ENCODE data around the gene LRMDA.
"Not testable (repeated sequence)": the region's sequence is repeated elsewhere in the genome, so short reads cannot be mapped to it uniquely, and the experiment has no call there.

Gene LRMDA

DNA sequence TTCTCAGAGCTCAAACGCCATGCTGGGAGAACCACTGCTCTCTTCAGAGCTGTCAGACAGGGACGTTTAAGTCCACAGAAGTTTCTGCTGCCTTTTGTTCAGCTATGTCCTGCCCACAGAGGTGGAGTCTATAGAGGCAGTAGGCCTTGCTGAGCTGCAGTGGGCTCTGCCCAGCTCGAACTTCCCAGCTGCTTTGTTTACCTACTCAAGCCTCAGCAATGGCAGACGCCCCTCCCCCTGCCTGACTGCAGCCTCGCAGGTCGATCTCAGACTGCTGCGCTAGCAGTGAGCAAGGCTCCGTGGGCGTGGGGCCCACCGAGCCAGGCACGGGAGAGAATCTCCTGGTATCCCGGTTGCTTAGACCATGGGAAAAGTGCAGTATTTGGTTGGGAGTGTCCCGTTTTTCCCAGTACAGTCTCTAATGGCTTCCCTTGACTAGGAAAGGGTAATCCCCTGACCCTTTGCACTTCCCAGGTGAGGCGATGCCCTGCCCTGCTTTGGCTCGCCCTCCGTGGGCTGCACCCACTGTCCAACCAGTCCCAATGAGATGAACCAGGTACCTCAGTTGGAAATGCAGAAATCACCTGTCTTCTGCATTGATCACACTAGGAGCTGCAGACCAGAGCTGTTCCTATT lies 89.9 kb downstream of the LRMDA start:
- not testable (repeated sequence) for H3K36me3 Mint-ChIP-seq (ENCODE audit: low read depth); H3K4me3 Mint-ChIP-seq; H3K4me1 Mint-ChIP-seq (ENCODE audit: low read depth); H3K9me3 Mint-ChIP-seq; H3K27ac Mint-ChIP-seq
- peaks cover 12% of the 10 kb centered on the region for H3K27me3 Mint-ChIP-seq (ENCODE audit: low read depth)

DNA sequence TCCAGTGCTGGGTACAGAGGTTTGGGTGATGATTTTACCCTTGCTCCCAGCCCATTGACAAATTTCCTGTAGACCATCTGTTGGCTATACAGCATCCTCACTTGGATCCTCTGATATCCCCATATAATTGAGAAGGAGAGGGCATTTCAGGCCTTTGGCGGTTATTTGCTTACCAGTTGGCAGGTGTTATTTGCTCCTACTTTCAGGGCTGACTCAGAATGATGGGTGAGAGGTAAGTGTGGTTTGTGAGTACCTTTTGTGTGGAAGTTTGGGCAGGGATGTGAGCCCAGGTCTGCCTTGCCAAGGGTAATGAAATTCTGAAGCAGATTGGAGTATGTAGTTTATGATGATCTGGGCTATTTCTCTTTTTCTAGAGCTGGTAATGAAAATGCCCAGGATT lies 93.6 kb downstream of the LRMDA start:
- Mint-ChIP-seq H3K36me3 (ENCODE audit: low read depth) (no peaks in the 10 kb centered on the region), H3K9me3 (no peaks in the 10 kb centered on the region), H3K4me1 (ENCODE audit: low read depth) (no peaks in the 10 kb centered on the region), H3K27me3 (ENCODE audit: low read depth) (peaks cover 2% of the 10 kb centered on the region), H3K4me3 (no peak overlapping the region), H3K27ac (no peak overlapping the region)

- no peaks in the 10 kb centered on the region for H3K4me1 Mint-ChIP-seq (ENCODE audit: low read depth)
- no peak overlapping the region for H3K4me3 Mint-ChIP-seq
- H3K27ac Mint-ChIP-seq = no peak overlapping the region
- H3K36me3 Mint-ChIP-seq (ENCODE audit: low read depth) = no peaks in the 10 kb centered on the region
- no peaks in the 10 kb centered on the region for H3K9me3 Mint-ChIP-seq
- no peaks in the 10 kb centered on the region for H3K27me3 Mint-ChIP-seq (ENCODE audit: low read depth)
Measured at GRCh38 chr10:75525646-75526045, 94.2 kb downstream of the LRMDA start.

DNA sequence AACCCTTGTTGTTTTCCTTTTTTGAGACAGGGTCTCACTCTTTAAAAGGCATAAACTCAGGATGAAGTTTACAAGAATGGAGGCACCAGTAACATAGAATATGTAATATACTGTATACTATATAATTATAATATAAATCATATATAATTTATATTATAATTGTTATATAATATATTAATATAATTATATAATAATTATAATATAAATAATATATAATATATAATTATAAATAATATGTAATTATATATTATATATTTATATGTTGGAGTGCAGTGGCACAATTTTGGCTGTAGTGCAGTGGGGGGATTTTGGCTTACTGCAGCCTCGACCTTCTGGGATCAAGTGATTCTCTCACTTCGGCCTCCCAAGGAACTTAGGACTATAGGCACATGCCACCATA lies 96.1 kb downstream of the LRMDA start:
- Mint-ChIP-seq H3K27ac (no peak overlapping the region), H3K4me3 (no peak overlapping the region), H3K4me1 (ENCODE audit: low read depth) (no peaks in the 10 kb centered on the region), H3K36me3 (ENCODE audit: low read depth) (no peaks in the 10 kb centered on the region), H3K27me3 (ENCODE audit: low read depth) (no peaks in the 10 kb centered on the region), H3K9me3 (no peaks in the 10 kb centered on the region)

DNA sequence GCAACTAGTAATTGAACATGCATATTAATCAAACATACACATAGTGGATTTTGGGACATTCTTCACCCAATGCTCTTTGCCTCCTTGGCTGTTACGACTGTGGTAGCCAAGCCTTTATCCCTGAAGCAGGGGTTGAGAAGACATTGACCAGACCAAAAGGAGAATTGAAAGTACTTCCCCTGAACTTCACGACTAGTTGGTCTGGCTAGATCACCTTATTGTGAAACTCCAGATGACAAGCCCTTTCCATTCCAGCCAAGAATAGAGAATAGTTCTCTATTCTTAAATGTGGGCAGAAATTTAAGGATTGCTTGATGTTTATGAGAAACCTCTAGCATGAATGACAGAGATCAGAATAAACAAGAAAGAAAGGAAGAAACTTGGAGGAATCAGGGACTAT lies 97.0 kb downstream of the LRMDA start:
- H3K4me1 Mint-ChIP-seq (ENCODE audit: low read depth) = no peaks in the 10 kb centered on the region
- H3K27ac Mint-ChIP-seq = no peak overlapping the region
- no peak overlapping the region for H3K4me3 Mint-ChIP-seq
- no peaks in the 10 kb centered on the region for H3K27me3 Mint-ChIP-seq (ENCODE audit: low read depth)
- H3K36me3 Mint-ChIP-seq (ENCODE audit: low read depth) = no peaks in the 10 kb centered on the region
- H3K9me3 Mint-ChIP-seq = no peaks in the 10 kb centered on the region

DNA sequence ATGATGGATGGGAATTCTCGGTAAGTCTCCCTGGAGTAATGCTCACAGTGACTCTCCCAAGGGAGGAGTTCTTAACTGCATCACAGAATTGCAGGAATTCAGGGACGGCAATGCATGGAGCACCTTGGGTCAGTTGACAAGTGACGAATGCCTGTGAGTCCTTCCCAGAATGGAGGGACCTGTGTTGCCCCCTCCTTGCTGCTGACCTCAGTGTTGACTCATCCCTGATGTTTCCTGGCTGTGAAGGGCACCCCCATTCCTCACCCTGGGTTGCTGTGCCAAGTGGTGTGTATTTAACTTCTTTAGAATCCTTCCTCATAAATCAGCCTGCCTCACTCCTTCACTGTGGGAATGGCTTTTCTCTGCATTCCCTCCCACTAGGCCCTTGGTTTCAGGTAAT lies 98.9 kb downstream of the LRMDA start:
- H3K27me3 Mint-ChIP-seq (ENCODE audit: low read depth) = no peaks in the 10 kb centered on the region
- H3K4me3 Mint-ChIP-seq = no peak overlapping the region
- no peak overlapping the region for H3K27ac Mint-ChIP-seq
- no peaks in the 10 kb centered on the region for H3K9me3 Mint-ChIP-seq
- no peaks in the 10 kb centered on the region for H3K36me3 Mint-ChIP-seq (ENCODE audit: low read depth)
- no peaks in the 10 kb centered on the region for H3K4me1 Mint-ChIP-seq (ENCODE audit: low read depth)

- peaks cover 3% of the 10 kb centered on the region for H3K27me3 Mint-ChIP-seq (ENCODE audit: low read depth)
- H3K4me1 Mint-ChIP-seq (ENCODE audit: low read depth) = no peaks in the 10 kb centered on the region
- H3K4me3 Mint-ChIP-seq = no peak overlapping the region
- H3K36me3 Mint-ChIP-seq (ENCODE audit: low read depth) = no peaks in the 10 kb centered on the region
- H3K9me3 Mint-ChIP-seq = no peaks in the 10 kb centered on the region
- H3K27ac Mint-ChIP-seq = no peak overlapping the region
Measured at GRCh38 chr10:75531571-75532031, 100.2 kb downstream of the LRMDA start.

DNA sequence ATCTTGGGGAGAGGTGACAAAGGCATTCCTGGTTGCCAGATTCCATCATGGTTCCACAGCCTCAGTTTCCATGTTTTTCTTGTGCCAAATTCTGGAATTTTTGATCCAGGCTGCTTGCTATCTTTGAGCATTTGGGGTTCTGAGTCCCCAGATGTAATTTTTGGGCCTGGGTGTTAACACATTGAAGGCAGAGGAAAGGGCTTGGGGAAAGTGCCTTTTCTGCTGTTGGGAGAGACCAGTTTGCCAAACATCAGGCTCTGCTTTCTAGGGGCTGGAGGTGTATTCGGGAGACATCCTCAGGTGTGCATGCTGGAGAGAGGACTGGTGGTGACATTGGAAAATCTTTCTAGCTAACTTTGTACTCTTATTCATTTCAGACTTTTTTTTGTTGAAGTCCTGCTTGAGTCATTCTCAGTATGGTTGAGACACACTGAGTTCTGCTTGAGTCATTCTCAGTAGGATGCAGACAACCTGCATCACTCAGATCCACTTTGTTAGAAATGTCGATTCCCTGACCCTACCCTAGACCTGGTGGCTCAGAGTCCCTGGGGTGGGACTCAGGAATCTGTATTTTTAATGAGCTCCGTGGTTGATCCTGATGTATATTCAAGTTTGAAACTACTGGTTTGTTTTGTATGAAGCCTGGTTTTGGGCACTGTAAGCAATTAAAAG lies 101.0 kb downstream of the LRMDA start:
- Mint-ChIP-seq H3K27me3 (ENCODE audit: low read depth) (peaks cover 3% of the 10 kb centered on the region), H3K4me3 (no peak overlapping the region), H3K9me3 (no peaks in the 10 kb centered on the region), H3K36me3 (ENCODE audit: low read depth) (no peaks in the 10 kb centered on the region), H3K4me1 (ENCODE audit: low read depth) (no peaks in the 10 kb centered on the region), H3K27ac (no peak overlapping the region)

- Mint-ChIP-seq H3K27me3 (ENCODE audit: low read depth) (peaks cover 3% of the 10 kb centered on the region), H3K4me1 (ENCODE audit: low read depth) (no peaks in the 10 kb centered on the region), H3K4me3 (no peak overlapping the region), H3K9me3 (no peaks in the 10 kb centered on the region), H3K27ac (no peak overlapping the region), H3K36me3 (ENCODE audit: low read depth) (no peaks in the 10 kb centered on the region)
Measured at GRCh38 chr10:75538144-75538543, 106.7 kb downstream of the LRMDA start.

- Mint-ChIP-seq H3K4me1 (ENCODE audit: low read depth) (no peaks in the 10 kb centered on the region), H3K4me3 (no peak overlapping the region), H3K27ac (no peak overlapping the region), H3K36me3 (ENCODE audit: low read depth) (no peaks in the 10 kb centered on the region), H3K9me3 (no peaks in the 10 kb centered on the region), H3K27me3 (ENCODE audit: low read depth) (peaks cover 3% of the 10 kb centered on the region)
Measured at GRCh38 chr10:75538765-75539164, 107.3 kb downstream of the LRMDA start.

DNA sequence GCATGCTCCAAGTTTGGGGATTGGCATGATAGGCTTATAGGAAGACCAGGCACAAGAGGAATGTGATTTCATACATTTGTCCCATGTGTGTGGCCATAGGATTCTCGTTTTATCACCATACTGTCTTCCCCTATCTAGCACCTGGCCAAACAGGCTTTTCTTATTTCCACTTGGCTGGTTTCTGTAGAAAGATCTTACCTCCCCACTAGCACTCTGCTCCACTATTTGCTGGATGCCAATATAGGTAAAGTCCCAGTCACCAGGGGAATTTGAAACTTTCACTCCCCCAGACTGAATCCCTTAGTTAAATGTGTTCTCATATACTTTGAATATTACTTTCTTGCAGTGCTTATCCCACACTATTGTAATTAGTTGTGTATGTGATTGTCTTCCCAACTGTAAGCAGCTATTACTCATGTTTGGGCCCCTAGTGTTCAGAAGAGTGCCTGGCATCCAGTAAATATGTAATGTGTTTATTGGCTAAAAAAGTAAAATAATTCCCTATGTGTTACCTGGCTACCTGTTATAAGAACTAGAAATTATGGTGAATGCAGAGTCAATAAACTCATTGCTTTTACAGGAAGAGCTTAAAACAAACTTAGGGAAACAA lies 109.0 kb downstream of the LRMDA start:
- Mint-ChIP-seq H3K4me3 (no peak overlapping the region), H3K36me3 (ENCODE audit: low read depth) (no peaks in the 10 kb centered on the region), H3K9me3 (no peaks in the 10 kb centered on the region), H3K4me1 (ENCODE audit: low read depth) (no peaks in the 10 kb centered on the region), H3K27ac (no peak overlapping the region), H3K27me3 (ENCODE audit: low read depth) (peaks cover 3% of the 10 kb centered on the region)

DNA sequence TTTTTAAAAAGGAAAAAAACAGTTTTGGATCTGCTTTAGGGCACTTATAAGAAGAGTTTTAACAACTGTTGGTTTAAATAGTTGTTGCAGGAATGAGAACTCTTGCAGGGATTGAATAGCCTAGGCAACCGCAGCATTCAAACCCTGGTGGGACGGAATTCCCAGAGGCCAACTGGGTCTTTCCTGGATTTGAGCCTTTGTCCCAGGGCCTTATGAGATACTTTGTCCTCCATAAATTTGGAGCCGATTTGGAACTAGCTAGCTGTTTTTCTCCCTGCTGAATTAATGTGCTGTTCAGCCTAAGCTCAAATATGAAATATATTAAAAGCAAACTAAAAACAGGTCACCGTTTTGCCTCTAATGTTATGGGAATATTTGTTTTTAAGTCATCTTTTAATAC lies 109.6 kb downstream of the LRMDA start:
- peaks cover 2% of the 10 kb centered on the region for H3K27me3 Mint-ChIP-seq (ENCODE audit: low read depth)
- H3K4me1 Mint-ChIP-seq (ENCODE audit: low read depth) = no peaks in the 10 kb centered on the region
- no peaks in the 10 kb centered on the region for H3K36me3 Mint-ChIP-seq (ENCODE audit: low read depth)
- H3K4me3 Mint-ChIP-seq = no peak overlapping the region
- H3K27ac Mint-ChIP-seq = no peak overlapping the region
- H3K9me3 Mint-ChIP-seq = no peaks in the 10 kb centered on the region

GRCh38 chr10:75541411-75541810 lies 110.0 kb downstream of the LRMDA start:
- Mint-ChIP-seq H3K27ac (no peak overlapping the region), H3K27me3 (ENCODE audit: low read depth) (no peaks in the 10 kb centered on the region), H3K4me3 (no peak overlapping the region), H3K9me3 (no peaks in the 10 kb centered on the region), H3K4me1 (ENCODE audit: low read depth) (no peaks in the 10 kb centered on the region), H3K36me3 (ENCODE audit: low read depth) (no peaks in the 10 kb centered on the region)

DNA sequence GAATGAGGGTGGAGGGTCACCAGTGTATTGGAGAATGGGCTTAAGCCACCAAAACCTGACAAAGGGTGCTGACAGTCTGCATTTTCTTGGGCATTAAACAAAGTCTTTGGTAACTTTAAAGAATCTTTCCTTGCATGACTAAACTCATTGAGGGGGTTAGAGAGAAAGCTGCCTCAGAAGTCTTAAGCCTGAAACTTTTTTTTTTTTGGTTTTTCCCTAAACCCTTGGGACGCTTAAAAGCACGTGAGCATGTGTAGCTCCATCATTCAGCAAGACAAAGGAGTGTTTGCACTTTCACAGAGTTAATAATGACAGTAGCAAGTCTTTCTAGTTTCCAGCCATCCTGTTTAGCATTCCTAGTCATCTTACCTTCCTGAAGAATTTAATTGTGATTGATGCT lies 110.7 kb downstream of the LRMDA start:
- no peaks in the 10 kb centered on the region for H3K27me3 Mint-ChIP-seq (ENCODE audit: low read depth)
- no peaks in the 10 kb centered on the region for H3K36me3 Mint-ChIP-seq (ENCODE audit: low read depth)
- H3K4me1 Mint-ChIP-seq (ENCODE audit: low read depth) = no peaks in the 10 kb centered on the region
- no peak overlapping the region for H3K27ac Mint-ChIP-seq
- no peaks in the 10 kb centered on the region for H3K9me3 Mint-ChIP-seq
- no peak overlapping the region for H3K4me3 Mint-ChIP-seq

- H3K36me3 Mint-ChIP-seq (ENCODE audit: low read depth) = no peaks in the 10 kb centered on the region
- H3K27me3 Mint-ChIP-seq (ENCODE audit: low read depth) = no peaks in the 10 kb centered on the region
- no peaks in the 10 kb centered on the region for H3K9me3 Mint-ChIP-seq
- no peaks in the 10 kb centered on the region for H3K4me1 Mint-ChIP-seq (ENCODE audit: low read depth)
- no peak overlapping the region for H3K4me3 Mint-ChIP-seq
- no peak overlapping the region for H3K27ac Mint-ChIP-seq
Measured at GRCh38 chr10:75542906-75543305, 111.5 kb downstream of the LRMDA start.

All from T-helper 1 cell treated with Interleukin-12 subunit alpha and Interleukin-12 subunit beta and Interleukin-4 antibody, amounts not matched to agents 30 μg/mL and 1 μg/mL, for 36 hours (primary cell).